Osteocyte (in vitro differentiated cells): ENCODE data around the gene BLOC1S4. TPM values are rescaled to one million over a fixed set of nuclear protein-coding genes. Genes with fewer than 3 reads are reported as not detected.

Experiments
- DNase-seq: peaks from one replicate; pipeline ENCODE4 v3.0.0; 2021; ENCODE audit warnings: mixed read lengths; ENCODE audit not compliant: unreplicated experiment; ENCODE audit errors: extremely low spot score
- H3K27ac Mint-ChIP-seq: one replicate; pipeline ENCODE4 v1.8.0; 2021; ENCODE audit warnings: mild to moderate bottlenecking, mixed read lengths; ENCODE audit not compliant: unreplicated experiment
- H3K27me3 Mint-ChIP-seq: one replicate; pipeline ENCODE4 v1.8.0; 2021; ENCODE audit warnings: mixed read lengths; ENCODE audit not compliant: unreplicated experiment
- H3K36me3 Mint-ChIP-seq: one replicate; pipeline ENCODE4 v1.8.0; 2021; ENCODE audit warnings: mixed read lengths; ENCODE audit not compliant: unreplicated experiment
- H3K4me1 Mint-ChIP-seq: one replicate; pipeline ENCODE4 v1.8.0; 2021; ENCODE audit warnings: mixed read lengths; ENCODE audit not compliant: unreplicated experiment
- H3K4me3 Mint-ChIP-seq: one replicate; pipeline ENCODE4 v1.8.0; 2021; ENCODE audit warnings: mild to moderate bottlenecking, moderate library complexity, mixed read lengths; ENCODE audit not compliant: unreplicated experiment
- H3K9me3 Mint-ChIP-seq: one replicate; pipeline ENCODE4 v1.8.0; 2021; ENCODE audit warnings: mixed read lengths; ENCODE audit not compliant: unreplicated experiment
- CTCF ChIP-seq: fragments of 200-600 bp; sonication (generic); IDR thresholded peaks from 2 replicates; pipeline ENCODE4 v1.5.0; 2021; ENCODE audit warnings: antibody characterized with exemption, mild to moderate bottlenecking, moderate library complexity
- total RNA-seq: library from RNA; stranded (reverse); gene quantifications from 2 replicates; pipeline ENCODE4 v1.2.1, GENCODE V29; 2021

The BLOC1S4 gene
- total RNA-seq, 1 donor from 2014 or later, result 14.9 TPM

- H3K27me3 Mint-ChIP-seq, result peaks cover 9% of the 10 kb centered on the region
- H3K9me3 Mint-ChIP-seq, result no peaks in the 10 kb centered on the region
- peaks cover 14% of the 10 kb centered on the region for H3K36me3 Mint-ChIP-seq
- DNase-seq, result no peak
- no peak for TF ChIP-seq CTCF
- no peak overlapping the region for H3K27ac Mint-ChIP-seq
- peaks cover 40% of the 10 kb centered on the region for H3K4me1 Mint-ChIP-seq
- no peak overlapping the region for H3K4me3 Mint-ChIP-seq
Measured at GRCh38 chr4:6710996-6711395, 5.0 kb upstream of the BLOC1S4 start.

- DNase-seq, result no peak
- Mint-ChIP-seq H3K9me3 (no peaks in the 10 kb centered on the region), H3K4me3 (peak overlapping the region; percentile 48), H3K27me3 (peaks cover 9% of the 10 kb centered on the region), H3K27ac (no peak overlapping the region), H3K36me3 (peaks cover 3% of the 10 kb centered on the region), H3K4me1 (peaks cover 24% of the 10 kb centered on the region)
- TF ChIP-seq CTCF, result no peak
Measured at GRCh38 chr4:6714954-6715353, 1.0 kb upstream of the BLOC1S4 start.

- Mint-ChIP-seq H3K36me3 (peaks cover 3% of the 10 kb centered on the region), H3K4me1 (peaks cover 24% of the 10 kb centered on the region), H3K9me3 (no peaks in the 10 kb centered on the region), H3K4me3 (peak overlapping the region; percentile 92), H3K27ac (peak overlapping the region; percentile 89), H3K27me3 (peaks cover 8% of the 10 kb centered on the region)
- DNase-seq, result no peak
- TF ChIP-seq CTCF, result no peak
Measured at GRCh38 chr4:6715704-6716017, 313 bp upstream of the BLOC1S4 start.

- Mint-ChIP-seq H3K9me3 (no peaks in the 10 kb centered on the region), H3K4me3 (peak overlapping the region; percentile 92), H3K27ac (peak overlapping the region; percentile 80), H3K36me3 (peaks cover 3% of the 10 kb centered on the region), H3K4me1 (peaks cover 24% of the 10 kb centered on the region), H3K27me3 (peaks cover 4% of the 10 kb centered on the region)
- TF ChIP-seq CTCF, result no peak
- no peak for DNase-seq
Measured at GRCh38 chr4:6716958-6717655, 1.1 kb downstream of the BLOC1S4 start.

GRCh38 chr4:6718932-6719610 lies 3.1 kb downstream of the BLOC1S4 start:
- H3K4me3 Mint-ChIP-seq, result peak overlapping the region; percentile 23
- H3K27ac Mint-ChIP-seq, result no peak overlapping the region
- no peaks in the 10 kb centered on the region for H3K27me3 Mint-ChIP-seq
- no peaks in the 10 kb centered on the region for H3K9me3 Mint-ChIP-seq
- H3K4me1 Mint-ChIP-seq, result peaks cover 24% of the 10 kb centered on the region
- no peak for DNase-seq
- TF ChIP-seq CTCF, result no peak
- peaks cover 3% of the 10 kb centered on the region for H3K36me3 Mint-ChIP-seq
